ENCODE data around the gene TPH2. TPM values are rescaled to one million over a fixed set of nuclear protein-coding genes. Genes with fewer than 3 reads are reported as not detected.

The TPH2 gene
- total RNA-seq, 1 experiment from 2014 or later, result not detected

- in situ Hi-C loops (cut with HindIII; ENCODE audit: low pct_unique_long_range_greater_than_20kb, low sequenced_read_pairs), result no loop called here
- peak; percentile 55 for DNase-seq (ENCODE audit: low read depth, low spot score)
Measured at GRCh38 chr12:72072592-72073212, 134.1 kb downstream of the TPH2 start.

GRCh38 chr12:72074065-72074464 is 135.4 kb downstream of the TPH2 start:
- in situ Hi-C loops (cut with HindIII; ENCODE audit: low pct_unique_long_range_greater_than_20kb, low sequenced_read_pairs), result no loop called here
- no peak for DNase-seq (ENCODE audit: low read depth, low spot score)

GRCh38 chr12:72074956-72075355 is 136.3 kb downstream of the TPH2 start:
- in situ Hi-C loops (cut with HindIII; ENCODE audit: low pct_unique_long_range_greater_than_20kb, low sequenced_read_pairs), result no loop called here
- DNase-seq (ENCODE audit: low read depth, low spot score), result no peak

- in situ Hi-C loops (cut with HindIII; ENCODE audit: low pct_unique_long_range_greater_than_20kb, low sequenced_read_pairs), result no loop called here
- DNase-seq (ENCODE audit: low read depth, low spot score), result no peak
Measured at GRCh38 chr12:72075401-72075800, 136.8 kb downstream of the TPH2 start.

- in situ Hi-C loops (cut with HindIII; ENCODE audit: low pct_unique_long_range_greater_than_20kb, low sequenced_read_pairs), result no loop called here
- no peak for DNase-seq (ENCODE audit: low read depth, low spot score)
Measured at GRCh38 chr12:72075891-72076557, 137.4 kb downstream of the TPH2 start.

GRCh38 chr12:72076558-72076915 is 137.9 kb downstream of the TPH2 start:
- in situ Hi-C loops (cut with HindIII; ENCODE audit: low pct_unique_long_range_greater_than_20kb, low sequenced_read_pairs), result no loop called here
- DNase-seq (ENCODE audit: low read depth, low spot score), result no peak

GRCh38 chr12:72077111-72077820 is 138.6 kb downstream of the TPH2 start:
- in situ Hi-C loops (cut with HindIII; ENCODE audit: low pct_unique_long_range_greater_than_20kb, low sequenced_read_pairs), result no loop called here
- DNase-seq (ENCODE audit: low read depth, low spot score), result no peak

GRCh38 chr12:72081777-72082176 is 143.1 kb downstream of the TPH2 start:
- in situ Hi-C loops (cut with HindIII; ENCODE audit: low pct_unique_long_range_greater_than_20kb, low sequenced_read_pairs), result no loop called here
- DNase-seq (ENCODE audit: low read depth, low spot score), result no peak

Other genes with a start within 250 kb of the TPH2 start
- 42.0 and 43.0 TPM in 2 replicates for gene RAB21, start 184.0 kb upstream of the TPH2 start, total RNA-seq (2014; rRNA removed; shearing (Covaris generic))
- gene TBC1D15, start 99.1 kb upstream of the TPH2 start, total RNA-seq (2014; rRNA removed; shearing (Covaris generic)), result 20.2 and 21.4 TPM in 2 replicates

All from SK-MEL-5 (cell line).